ENCODE data around the gene SLC51A. TPM values are rescaled to one million over a fixed set of nuclear protein-coding genes. Genes with fewer than 3 reads are reported as not detected.

SLC51A gene
- total RNA-seq, 1 donor from 2014 or later = not detected

DNA sequence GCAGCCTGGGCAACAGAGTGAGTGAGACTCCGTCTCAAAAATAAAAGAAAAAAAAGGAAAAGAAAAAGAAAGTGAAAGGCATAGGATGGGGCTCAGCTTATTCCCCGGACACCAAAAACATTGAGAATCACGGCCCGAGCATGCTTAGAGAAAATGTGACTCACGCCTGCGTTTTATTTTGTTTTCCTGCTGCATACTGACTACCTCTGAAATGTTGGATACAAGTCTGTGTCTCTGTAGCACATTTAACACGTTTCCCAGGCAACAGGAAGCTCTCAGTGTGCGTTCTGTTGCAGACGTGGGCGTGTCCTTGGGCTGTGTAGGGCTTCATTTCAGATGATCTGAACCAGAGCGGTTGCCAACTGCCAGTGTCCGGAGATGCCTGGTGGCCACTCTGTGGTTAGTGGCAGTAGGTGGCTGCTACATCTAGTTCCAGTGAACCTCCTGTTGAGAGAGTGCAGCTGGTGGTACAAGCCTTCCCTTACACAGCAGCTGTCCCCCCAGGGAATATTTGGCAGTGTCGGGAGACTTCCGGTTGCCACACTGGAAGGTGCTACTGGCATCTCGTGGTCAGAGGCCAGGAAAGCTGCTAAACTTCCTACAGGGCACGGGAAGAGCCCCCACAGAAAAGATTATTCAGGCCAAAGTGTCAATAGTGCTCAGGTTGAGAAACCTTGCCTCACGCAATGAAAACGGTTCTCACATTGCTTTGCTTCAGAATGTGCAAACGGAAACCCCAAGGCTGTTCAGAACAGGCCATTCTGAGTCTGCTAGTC lies 3.0 kb downstream of the SLC51A start:
- no peak overlapping the region for H3K4me3 Mint-ChIP-seq (ENCODE audit: unreplicated experiment)
- TF ChIP-seq, protein P1, sequence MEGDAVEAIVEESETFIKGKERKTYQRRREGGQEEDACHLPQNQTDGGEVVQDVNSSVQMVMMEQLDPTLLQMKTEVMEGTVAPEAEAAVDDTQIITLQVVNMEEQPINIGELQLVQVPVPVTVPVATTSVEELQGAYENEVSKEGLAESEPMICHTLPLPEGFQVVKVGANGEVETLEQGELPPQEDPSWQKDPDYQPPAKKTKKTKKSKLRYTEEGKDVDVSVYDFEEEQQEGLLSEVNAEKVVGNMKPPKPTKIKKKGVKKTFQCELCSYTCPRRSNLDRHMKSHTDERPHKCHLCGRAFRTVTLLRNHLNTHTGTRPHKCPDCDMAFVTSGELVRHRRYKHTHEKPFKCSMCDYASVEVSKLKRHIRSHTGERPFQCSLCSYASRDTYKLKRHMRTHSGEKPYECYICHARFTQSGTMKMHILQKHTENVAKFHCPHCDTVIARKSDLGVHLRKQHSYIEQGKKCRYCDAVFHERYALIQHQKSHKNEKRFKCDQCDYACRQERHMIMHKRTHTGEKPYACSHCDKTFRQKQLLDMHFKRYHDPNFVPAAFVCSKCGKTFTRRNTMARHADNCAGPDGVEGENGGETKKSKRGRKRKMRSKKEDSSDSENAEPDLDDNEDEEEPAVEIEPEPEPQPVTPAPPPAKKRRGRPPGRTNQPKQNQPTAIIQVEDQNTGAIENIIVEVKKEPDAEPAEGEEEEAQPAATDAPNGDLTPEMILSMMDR (IDR thresholded peaks at IDR 0.05; ENCODE audit: partially characterized antibody, unreplicated experiment) = no peak
- peaks cover 1% of the 10 kb centered on the region for H3K9me3 Mint-ChIP-seq (ENCODE audit: unreplicated experiment)
- no peak for DNase-seq
- peaks cover 6% of the 10 kb centered on the region for H3K4me1 Mint-ChIP-seq (ENCODE audit: low read depth, unreplicated experiment)
- no peaks in the 10 kb centered on the region for H3K36me3 Mint-ChIP-seq (ENCODE audit: unreplicated experiment)
- H3K27ac Mint-ChIP-seq (ENCODE audit: unreplicated experiment) = no peak overlapping the region
- peaks cover 5% of the 10 kb centered on the region for H3K27me3 Mint-ChIP-seq (ENCODE audit: unreplicated experiment)

DNA sequence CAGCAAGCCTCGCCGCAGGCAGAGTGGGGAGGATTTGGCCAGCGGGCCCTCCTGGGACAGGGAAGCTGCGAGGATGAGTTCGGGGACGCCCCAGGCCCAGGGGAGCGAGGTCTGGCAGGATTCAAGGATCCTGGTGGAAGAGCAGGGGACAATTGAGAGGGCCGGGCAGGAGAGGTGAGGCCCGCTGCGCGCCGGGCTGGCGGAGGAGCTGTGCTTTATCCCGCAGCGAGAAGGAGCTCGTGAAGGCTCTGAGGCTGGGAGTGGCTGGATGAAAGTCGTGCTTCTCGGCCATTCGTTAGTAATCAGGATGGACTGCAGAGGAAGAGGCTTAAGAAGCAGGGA lies 3.6 kb downstream of the SLC51A start:
- TF ChIP-seq, protein P1 (IDR thresholded peaks at IDR 0.05; ENCODE audit: partially characterized antibody, unreplicated experiment) = no peak
- no peak for DNase-seq
- H3K9me3 Mint-ChIP-seq (ENCODE audit: unreplicated experiment) = peaks cover 1% of the 10 kb centered on the region
- H3K4me3 Mint-ChIP-seq (ENCODE audit: unreplicated experiment) = no peak overlapping the region
- no peaks in the 10 kb centered on the region for H3K36me3 Mint-ChIP-seq (ENCODE audit: unreplicated experiment)
- H3K27ac Mint-ChIP-seq (ENCODE audit: unreplicated experiment) = no peak overlapping the region
- peaks cover 6% of the 10 kb centered on the region for H3K4me1 Mint-ChIP-seq (ENCODE audit: low read depth, unreplicated experiment)
- peaks cover 3% of the 10 kb centered on the region for H3K27me3 Mint-ChIP-seq (ENCODE audit: unreplicated experiment)

- TF ChIP-seq, protein P1 (IDR thresholded peaks at IDR 0.05; ENCODE audit: partially characterized antibody, unreplicated experiment) = no peak
- Mint-ChIP-seq H3K27ac (ENCODE audit: unreplicated experiment) (no peak overlapping the region), H3K27me3 (ENCODE audit: unreplicated experiment) (peaks cover 3% of the 10 kb centered on the region), H3K4me1 (ENCODE audit: low read depth, unreplicated experiment) (peaks cover 6% of the 10 kb centered on the region), H3K36me3 (ENCODE audit: unreplicated experiment) (no peaks in the 10 kb centered on the region), H3K4me3 (ENCODE audit: unreplicated experiment) (no peak overlapping the region), H3K9me3 (ENCODE audit: unreplicated experiment) (peaks cover 1% of the 10 kb centered on the region)
- no peak for DNase-seq
Measured at GRCh38 chr3:196220587-196220986, 4.3 kb downstream of the SLC51A start.

- H3K9me3 Mint-ChIP-seq (ENCODE audit: unreplicated experiment) = peaks cover 1% of the 10 kb centered on the region
- H3K36me3 Mint-ChIP-seq (ENCODE audit: unreplicated experiment) = no peaks in the 10 kb centered on the region
- H3K27me3 Mint-ChIP-seq (ENCODE audit: unreplicated experiment) = peaks cover 3% of the 10 kb centered on the region
- peaks cover 6% of the 10 kb centered on the region for H3K4me1 Mint-ChIP-seq (ENCODE audit: low read depth, unreplicated experiment)
- TF ChIP-seq, protein P1 (IDR thresholded peaks at IDR 0.05; ENCODE audit: partially characterized antibody, unreplicated experiment) = no peak
- H3K4me3 Mint-ChIP-seq (ENCODE audit: unreplicated experiment) = no peak overlapping the region
- no peak overlapping the region for H3K27ac Mint-ChIP-seq (ENCODE audit: unreplicated experiment)
- DNase-seq = no peak
Measured at GRCh38 chr3:196220991-196221390, 4.7 kb downstream of the SLC51A start.

DNA sequence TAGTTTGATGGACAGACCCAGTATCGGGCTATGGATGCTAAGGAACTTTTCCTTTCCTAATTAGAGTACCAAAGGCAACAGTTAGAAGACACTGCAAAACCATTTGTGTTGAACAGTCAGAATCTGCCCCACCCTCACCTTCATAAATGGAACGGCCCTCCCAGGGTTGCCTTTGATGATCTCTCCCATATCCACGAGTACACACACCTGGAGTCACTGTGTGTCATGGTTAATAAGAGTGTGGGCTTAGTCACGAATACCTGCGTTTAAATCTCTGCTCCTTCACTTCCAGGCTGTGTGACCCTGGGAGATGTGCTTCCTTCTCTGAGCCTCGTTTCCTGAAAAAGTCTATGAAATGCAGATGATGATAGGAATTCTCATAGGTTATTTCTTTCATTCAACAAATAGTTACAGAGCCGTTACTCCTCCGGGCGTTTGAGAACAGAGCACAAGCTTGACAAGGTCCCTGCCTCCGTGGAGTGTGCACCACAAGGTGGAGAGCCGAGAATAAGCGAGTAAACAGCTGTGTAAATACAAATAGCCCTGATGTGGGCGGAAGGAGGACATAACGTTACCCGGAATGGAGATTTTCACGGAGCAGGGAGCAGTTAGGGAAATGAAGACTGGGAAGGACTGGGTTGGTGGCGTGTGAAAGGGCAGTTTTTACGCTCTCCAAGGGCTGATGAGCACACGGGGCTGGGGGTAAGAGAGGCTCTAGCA lies 6.7 kb downstream of the SLC51A start:
- TF ChIP-seq, protein P1 (IDR thresholded peaks at IDR 0.05; ENCODE audit: partially characterized antibody, unreplicated experiment) = no peak
- H3K36me3 Mint-ChIP-seq (ENCODE audit: unreplicated experiment) = no peaks in the 10 kb centered on the region
- no peak for DNase-seq
- peaks cover 11% of the 10 kb centered on the region for H3K4me1 Mint-ChIP-seq (ENCODE audit: low read depth, unreplicated experiment)
- H3K27me3 Mint-ChIP-seq (ENCODE audit: unreplicated experiment) = peaks cover 3% of the 10 kb centered on the region
- H3K27ac Mint-ChIP-seq (ENCODE audit: unreplicated experiment) = no peak overlapping the region
- H3K4me3 Mint-ChIP-seq (ENCODE audit: unreplicated experiment) = no peak overlapping the region
- H3K9me3 Mint-ChIP-seq (ENCODE audit: unreplicated experiment) = peaks cover 3% of the 10 kb centered on the region

Measured in glutamatergic neuron (in vitro differentiated cells).